Measurements from ENCODE around the gene TLR2.

Gene TLR2

GRCh38 chr4:153684182-153684970 is at the start of gene TLR2:
TLR2 (plus strand) TSS chr4:153684280; CDS start chr4:153702908, 18,628 bp downstream.
- DNase-seq, result peak; percentile 14

GRCh38 chr4:153634738-153635353 is 49.2 kb upstream of the TLR2 start:
- DNase-seq, result peak; percentile 7

- no peak for DNase-seq
These were observed 48.2 kb upstream of the TLR2 start for GRCh38 chr4:153635846-153636245.

GRCh38 chr4:153637201-153637600 is 46.9 kb upstream of the TLR2 start:
- DNase-seq, result no peak

GRCh38 chr4:153638011-153638410 is 46.1 kb upstream of the TLR2 start:
- no peak for DNase-seq

- no peak for DNase-seq
These were observed 45.1 kb upstream of the TLR2 start for GRCh38 chr4:153638999-153639398.

- DNase-seq, result no peak
These were observed 44.0 kb upstream of the TLR2 start for GRCh38 chr4:153639833-153640802.

GRCh38 chr4:153641532-153641931 is 42.5 kb upstream of the TLR2 start:
- DNase-seq, result no peak

- peak; percentile 47 for DNase-seq
These were observed 40.4 kb upstream of the TLR2 start for GRCh38 chr4:153643406-153644383.

- no peak for DNase-seq
These were observed 38.9 kb upstream of the TLR2 start for GRCh38 chr4:153645183-153645582.

GRCh38 chr4:153646261-153646660 is 37.8 kb upstream of the TLR2 start:
- no peak for DNase-seq

GRCh38 chr4:153646978-153647377 is 37.1 kb upstream of the TLR2 start:
- DNase-seq, result no peak

GRCh38 chr4:153647975-153648374 is 36.1 kb upstream of the TLR2 start:
- DNase-seq, result no peak

- DNase-seq, result no peak
These were observed 34.5 kb upstream of the TLR2 start for GRCh38 chr4:153649572-153649991.

GRCh38 chr4:153651116-153651515 is 33.0 kb upstream of the TLR2 start:
- DNase-seq, result no peak

- no peak for DNase-seq
These were observed 32.5 kb upstream of the TLR2 start for GRCh38 chr4:153651587-153651986.

- DNase-seq, result no peak
These were observed 31.9 kb upstream of the TLR2 start for GRCh38 chr4:153652051-153652784.

GRCh38 chr4:153655002-153655541 is 29.0 kb upstream of the TLR2 start:
- DNase-seq, result no peak

- no peak for DNase-seq
These were observed 28.2 kb upstream of the TLR2 start for GRCh38 chr4:153655928-153656327.

GRCh38 chr4:153661215-153661822 is 22.8 kb upstream of the TLR2 start:
- DNase-seq, result no peak

- DNase-seq, result no peak
These were observed 22.2 kb upstream of the TLR2 start for GRCh38 chr4:153661908-153662307.

Measured in NCI-H510A treated with DMSO at 0.1 percent for 48 hours (cell line).